ENCODE data around the gene AHNAK2.
"Not testable (repeated sequence)": the region's sequence is repeated elsewhere in the genome, so short reads cannot be mapped to it uniquely, and the experiment has no call there.

Gene AHNAK2

DNA sequence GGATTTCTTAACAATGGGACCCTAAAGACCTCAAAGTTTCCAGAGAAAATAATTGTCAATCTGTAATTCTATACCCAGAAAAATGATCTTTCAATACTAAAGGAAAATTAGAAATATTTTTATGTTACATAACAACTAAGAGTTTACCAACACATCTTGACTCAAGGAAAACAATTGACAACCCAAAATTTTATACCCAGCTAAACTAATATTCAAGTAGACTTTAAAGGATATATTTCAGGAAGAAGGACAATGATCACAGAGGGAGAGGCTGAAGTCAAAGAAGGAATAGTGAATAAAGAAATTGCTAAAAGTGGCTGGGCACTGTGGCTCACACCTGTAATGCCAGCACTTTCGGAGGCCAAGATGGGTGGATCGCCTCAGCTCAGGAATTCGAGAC lies 66.1 kb downstream of the AHNAK2 start:
- TF ChIP-seq, protein P1, sequence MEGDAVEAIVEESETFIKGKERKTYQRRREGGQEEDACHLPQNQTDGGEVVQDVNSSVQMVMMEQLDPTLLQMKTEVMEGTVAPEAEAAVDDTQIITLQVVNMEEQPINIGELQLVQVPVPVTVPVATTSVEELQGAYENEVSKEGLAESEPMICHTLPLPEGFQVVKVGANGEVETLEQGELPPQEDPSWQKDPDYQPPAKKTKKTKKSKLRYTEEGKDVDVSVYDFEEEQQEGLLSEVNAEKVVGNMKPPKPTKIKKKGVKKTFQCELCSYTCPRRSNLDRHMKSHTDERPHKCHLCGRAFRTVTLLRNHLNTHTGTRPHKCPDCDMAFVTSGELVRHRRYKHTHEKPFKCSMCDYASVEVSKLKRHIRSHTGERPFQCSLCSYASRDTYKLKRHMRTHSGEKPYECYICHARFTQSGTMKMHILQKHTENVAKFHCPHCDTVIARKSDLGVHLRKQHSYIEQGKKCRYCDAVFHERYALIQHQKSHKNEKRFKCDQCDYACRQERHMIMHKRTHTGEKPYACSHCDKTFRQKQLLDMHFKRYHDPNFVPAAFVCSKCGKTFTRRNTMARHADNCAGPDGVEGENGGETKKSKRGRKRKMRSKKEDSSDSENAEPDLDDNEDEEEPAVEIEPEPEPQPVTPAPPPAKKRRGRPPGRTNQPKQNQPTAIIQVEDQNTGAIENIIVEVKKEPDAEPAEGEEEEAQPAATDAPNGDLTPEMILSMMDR (IDR thresholded peaks at IDR 0.05), result no peak
- TF ChIP-seq ZFX (IDR thresholded peaks at IDR 0.05; ENCODE audit: borderline replicate concordance), result no peak
- H3K27ac ChIP-seq, result no peak overlapping the region

DNA sequence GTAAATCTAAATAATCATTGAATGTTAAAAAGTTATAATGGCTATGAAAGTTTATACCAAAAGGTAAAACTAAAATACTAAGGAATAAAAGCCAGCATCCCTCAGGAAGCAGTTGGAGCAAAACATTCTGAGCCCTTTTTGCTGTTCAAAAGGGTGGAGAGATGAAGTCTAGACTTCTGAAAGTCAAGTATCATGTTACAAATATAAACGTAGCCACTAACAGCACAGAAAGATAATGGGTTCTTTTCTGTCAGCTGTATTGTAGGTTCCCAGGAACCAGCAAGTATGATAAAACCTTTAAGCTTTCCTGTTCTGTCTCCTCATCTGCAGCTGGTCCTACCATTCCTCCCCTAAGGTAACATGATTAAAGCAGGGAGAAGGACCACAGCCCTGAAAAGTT lies 69.9 kb downstream of the AHNAK2 start:
- TF ChIP-seq, protein P1 (IDR thresholded peaks at IDR 0.05), result no peak
- TF ChIP-seq ZFX (IDR thresholded peaks at IDR 0.05; ENCODE audit: borderline replicate concordance), result no peak

DNA sequence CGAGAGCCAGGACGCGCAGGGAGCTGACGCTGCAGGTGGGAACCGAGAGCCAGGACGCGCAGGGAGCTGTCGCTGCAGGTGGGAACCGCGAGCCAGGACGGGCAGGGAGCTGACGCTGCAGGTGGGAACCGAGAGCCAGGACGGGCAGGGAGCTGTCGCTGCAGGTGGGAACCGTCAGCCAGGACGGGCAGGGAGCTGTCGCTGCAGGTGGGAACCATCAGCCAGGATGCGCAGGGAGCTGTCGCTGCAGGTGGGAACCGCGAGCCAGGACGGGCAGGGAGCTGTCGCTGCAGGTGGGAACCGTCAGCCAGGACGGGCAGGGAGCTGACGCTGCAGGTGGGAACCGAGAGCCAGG lies 72.6 kb downstream of the AHNAK2 start:
- not testable (repeated sequence) for H3K27ac ChIP-seq

More for the DNA sequence above, 69.9 kb downstream of the AHNAK2 start:
- H3K27ac ChIP-seq, result no peak overlapping the region

DNA sequence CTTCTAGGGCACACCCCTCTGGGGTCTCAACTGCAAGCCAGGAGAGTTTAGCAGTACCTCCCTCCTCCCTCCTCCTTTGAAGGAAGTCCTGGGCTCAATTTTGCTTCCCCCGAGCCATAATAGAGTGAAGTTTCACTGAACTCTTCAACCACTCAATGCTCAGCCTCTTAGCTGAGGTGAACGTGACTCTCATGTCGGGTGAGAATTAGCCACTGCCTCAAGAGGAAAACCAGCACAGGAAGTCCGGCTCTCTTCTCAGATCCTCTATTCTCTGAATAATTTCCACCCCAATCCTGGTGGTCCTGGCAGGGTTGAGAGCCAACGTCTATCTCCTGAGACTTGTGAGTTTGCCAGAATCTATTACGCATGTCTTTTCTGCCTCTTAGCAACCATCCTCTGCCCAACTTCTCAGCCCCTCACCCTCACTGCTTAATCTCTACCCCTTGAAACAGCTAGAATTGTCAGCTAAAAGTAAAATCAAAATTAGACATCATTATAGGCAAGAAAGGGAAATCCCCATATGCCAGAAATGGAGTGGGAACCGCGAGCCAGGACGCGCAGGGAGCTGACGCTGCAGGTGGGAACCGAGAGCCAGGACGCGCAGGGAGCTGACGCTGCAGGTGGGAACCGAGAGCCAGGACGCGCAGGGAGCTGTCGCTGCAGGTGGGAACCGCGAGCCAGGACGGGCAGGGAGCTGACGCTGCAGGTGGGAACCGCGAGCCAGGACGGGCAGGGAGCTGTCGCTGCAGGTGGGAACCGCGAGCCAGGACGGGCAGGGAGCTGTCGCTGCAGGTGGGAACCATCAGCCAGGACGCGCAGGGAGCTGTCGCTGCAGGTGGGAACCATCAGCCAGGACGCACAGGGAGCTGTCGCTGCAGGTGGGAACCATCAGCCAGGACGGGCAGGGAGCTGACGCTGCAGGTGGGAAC lies 73.3 kb downstream of the AHNAK2 start:
- H3K27ac ChIP-seq, result not testable (repeated sequence)

DNA sequence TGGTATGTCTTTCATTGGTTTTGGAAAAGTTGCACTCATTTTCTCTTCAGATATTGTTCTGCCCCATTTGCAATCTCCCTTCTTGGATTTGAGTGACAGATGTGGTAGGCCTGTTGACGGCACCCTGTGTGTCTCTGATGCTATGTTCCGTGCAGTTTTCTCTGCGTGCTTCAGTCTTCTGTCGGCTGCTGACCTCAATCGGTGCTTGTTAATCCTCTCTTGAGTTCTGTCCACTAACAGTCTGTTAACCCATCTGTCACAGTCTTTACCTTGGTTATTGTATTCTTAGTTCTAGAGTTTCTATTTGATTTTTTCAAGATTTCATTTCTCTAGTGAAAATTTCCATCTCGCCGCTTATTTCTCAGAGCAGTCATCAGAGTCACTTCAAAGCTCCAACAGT lies 74.2 kb downstream of the AHNAK2 start:
- H3K27ac ChIP-seq, result no peak overlapping the region
- TF ChIP-seq ZFX (IDR thresholded peaks at IDR 0.05; ENCODE audit: borderline replicate concordance), result no peak
- TF ChIP-seq, protein P1 (IDR thresholded peaks at IDR 0.05), result no peak

DNA sequence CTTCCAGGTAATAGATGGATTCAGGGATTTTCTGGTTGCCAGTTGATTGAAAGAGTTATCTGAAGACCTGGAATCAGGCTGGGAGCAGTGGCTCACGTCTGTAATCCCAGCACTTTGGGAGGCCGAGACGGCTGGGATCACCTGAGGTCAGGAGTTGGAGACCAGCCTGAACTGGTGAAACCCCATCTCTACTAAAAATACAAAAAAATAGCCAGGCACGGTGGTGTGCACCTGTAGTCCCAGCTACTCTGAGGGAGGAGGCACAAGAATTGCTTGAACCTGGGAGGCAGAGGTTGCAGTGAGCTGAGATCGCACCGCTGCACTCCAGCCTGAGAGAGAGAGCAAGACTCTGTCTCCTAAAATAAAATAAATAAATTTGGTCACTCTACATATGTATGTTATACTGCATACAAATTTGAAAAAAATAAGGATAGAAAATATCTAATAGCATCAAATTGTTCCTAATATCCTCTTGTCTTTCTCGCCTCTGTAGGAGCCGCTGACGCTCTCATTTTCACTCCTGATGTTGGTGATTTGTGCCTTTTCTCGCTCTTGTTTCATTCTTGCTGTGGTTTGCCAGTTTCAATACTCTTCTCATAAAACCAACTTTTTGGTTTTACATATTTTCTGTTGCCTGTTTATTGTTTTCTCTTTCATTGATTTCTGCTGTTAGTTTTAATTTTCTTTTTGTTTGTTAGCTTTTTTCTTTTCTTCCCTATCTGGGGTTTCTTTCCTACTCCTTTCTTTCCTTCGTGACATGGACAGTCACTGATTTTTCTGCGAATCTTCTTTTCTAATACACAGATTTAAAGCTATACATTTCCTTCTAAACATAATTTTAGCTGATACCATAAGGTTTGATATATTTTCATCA lies 77.3 kb downstream of the AHNAK2 start:
- TF ChIP-seq, protein P1 (IDR thresholded peaks at IDR 0.05), result no peak
- no peak for TF ChIP-seq ZFX (IDR thresholded peaks at IDR 0.05; ENCODE audit: borderline replicate concordance)
- no peak overlapping the region for H3K27ac ChIP-seq

DNA sequence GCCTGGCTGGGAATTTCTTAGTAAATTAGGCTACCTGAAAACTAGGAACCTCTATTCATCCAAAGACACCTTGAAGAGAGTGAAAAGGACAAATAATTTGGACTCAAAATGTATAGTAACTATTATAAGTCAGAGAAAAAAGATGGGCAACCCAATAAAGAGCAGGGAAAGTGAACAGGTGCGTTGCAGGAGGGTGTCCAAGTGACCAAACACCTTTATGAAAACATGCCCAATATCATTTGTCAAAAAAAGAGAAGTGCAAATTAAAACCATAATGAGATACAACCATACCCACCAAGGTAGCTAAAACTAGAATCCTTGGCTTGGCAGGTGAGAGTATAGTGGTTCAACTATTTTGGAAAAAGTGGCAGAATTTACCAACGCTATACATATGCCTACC lies 78.4 kb downstream of the AHNAK2 start:
- TF ChIP-seq ZFX (IDR thresholded peaks at IDR 0.05; ENCODE audit: borderline replicate concordance), result no peak
- TF ChIP-seq, protein P1 (IDR thresholded peaks at IDR 0.05), result no peak
- no peak overlapping the region for H3K27ac ChIP-seq

DNA sequence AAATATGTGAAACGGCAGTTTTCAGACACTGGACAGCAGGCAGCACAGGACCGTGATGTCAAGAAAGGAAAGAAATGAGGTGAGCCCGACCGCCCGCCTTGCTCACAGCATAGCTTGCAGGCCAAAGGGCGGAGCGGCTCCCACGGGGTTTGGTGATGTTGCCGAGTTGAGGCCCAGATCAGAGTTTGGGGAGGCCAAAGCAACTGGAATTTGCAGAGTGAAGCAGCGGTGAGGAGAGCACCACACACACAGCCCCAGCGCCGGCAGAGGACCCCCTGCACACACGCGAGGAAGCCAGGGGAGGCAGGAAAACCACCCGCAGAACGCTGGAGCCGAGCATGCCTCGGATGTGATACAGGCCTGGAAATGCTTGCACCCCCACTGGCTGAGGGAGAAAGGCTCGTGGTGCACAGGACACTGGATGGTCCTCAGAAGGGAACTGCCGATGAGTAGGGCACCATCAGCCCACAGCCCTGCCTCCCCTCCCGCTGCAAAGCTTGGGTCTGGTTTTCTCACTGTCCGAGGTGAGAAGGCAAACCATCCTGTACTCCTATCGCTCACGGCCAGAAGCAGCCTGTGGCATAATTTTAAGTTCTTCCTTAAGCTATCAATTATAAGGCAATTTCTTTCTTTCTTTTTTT lies 79.2 kb downstream of the AHNAK2 start:
- no peak overlapping the region for H3K27ac ChIP-seq
- TF ChIP-seq, protein P1 (IDR thresholded peaks at IDR 0.05), result no peak
- no peak for TF ChIP-seq ZFX (IDR thresholded peaks at IDR 0.05; ENCODE audit: borderline replicate concordance)

All from 22Rv1 (cell line).